Stimulated activated CD8-positive, alpha-beta memory T cell treated with anti-CD3 and anti-CD28 coated beads, Interleukin-4, amount 100 ng/mL, for 48 hours (primary cell): ENCODE results near the gene NAT9.

Experiments used
- DNase-seq: peaks from one replicate; pipeline ENCODE4 v3.0.0-alpha.2; 2020

NAT9 gene, protein sequence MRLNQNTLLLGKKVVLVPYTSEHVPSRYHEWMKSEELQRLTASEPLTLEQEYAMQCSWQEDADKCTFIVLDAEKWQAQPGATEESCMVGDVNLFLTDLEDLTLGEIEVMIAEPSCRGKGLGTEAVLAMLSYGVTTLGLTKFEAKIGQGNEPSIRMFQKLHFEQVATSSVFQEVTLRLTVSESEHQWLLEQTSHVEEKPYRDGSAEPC

DNA sequence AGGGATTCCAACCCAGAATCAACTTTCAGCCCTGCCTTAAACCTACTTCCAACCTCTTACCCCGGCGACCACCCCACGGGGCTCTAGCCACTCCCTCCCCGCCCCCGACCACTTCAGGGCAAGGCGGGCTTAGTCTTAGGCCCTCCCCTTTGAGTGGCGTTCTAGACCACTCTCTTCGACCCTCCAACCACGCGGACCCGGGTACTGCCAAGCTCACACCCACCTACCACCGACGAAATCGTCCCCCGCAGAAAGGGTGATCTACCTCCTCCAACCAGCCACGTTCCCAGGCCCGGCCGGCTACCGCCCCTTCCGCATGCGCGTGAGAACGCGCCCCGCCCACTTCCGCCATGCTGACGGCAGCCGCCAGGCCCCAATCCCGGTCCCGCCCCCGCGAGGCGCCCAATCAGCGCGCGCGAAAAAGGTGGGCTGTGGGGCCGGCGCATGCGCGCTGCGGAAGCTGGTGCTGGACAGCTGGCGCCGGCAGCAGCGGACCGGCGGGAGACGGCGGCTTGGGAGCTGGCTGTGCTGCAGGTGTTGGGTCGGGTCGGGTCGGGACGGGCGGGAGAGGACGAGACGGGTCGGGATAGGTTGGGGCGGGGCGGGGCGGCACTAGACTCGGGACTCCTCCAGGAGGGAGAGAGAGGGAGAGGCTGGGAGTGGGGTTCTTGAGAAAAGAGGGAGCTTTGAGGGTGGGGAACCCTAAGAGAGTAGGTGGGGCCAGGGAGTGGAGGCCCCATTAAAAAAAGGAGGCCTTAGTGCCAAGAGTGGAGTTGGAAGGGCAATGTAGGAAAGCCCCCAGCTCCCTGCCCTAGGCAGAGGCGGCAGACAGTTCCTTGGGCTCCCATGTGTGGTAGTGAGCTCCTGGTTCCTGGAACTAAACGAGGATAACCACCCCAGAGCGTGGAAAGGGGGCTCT, at the start of gene NAT9:
TSS of gene NAT9 (minus strand) at position 302 of the 919 bp plus-strand sequence. CDS start 647 bp downstream, outside the sequence.
- DNase-seq = peak; percentile 100

DNA sequence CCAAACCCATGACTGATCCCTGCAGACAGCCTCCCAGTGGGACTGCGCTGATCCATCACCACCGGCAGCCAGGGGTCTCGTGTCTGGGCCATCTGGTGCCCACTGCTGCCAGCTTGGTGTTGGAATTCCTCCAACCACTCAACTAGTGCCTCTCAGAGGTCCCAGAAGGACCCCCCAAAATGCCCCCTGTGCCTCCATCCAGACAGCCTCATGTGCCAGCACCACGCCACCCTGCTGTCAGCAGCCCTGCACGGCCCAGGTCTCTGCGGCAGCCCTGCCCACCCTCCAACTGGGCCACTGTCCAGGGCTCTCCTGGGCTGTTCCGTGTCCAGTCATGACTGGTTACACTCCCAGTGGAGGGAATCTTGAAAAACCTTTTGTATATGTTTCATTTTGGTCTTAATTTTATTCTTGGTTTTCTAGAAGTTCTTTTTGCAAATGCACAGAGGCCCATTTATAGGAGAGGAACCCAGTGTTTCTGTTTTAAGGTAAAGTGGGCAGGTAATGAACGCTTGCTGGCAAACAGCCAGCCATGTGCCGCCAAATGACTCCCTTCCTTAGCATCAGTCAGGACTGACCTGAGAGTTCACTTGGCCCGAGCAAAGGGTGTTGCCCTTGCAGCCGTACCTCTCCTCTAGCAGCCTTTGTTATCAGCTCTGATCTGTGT, 48.9 kb upstream of the NAT9 start:
- no peak for DNase-seq

DNA sequence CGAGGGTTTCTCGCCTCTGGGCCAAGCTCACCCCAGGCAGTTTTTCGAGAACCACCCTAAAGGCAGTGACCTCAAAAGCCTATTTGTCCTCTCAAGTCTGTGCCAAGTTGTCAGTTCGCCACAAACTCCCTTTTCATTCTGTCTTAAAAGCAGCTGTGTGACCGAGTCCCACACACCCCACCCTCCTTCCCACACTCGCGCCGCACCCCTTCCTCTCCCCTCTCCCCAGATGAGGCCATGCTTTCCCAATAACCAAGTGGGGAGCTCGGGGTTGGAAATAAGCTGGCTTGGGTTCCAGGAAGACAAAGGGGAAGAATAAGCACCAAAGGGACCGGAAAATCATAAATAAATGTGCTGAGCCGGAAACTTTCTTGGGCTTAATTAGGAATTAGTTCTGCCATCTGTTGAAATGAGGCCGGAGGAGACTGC, 46.8 kb upstream of the NAT9 start:
- DNase-seq = no peak

DNA sequence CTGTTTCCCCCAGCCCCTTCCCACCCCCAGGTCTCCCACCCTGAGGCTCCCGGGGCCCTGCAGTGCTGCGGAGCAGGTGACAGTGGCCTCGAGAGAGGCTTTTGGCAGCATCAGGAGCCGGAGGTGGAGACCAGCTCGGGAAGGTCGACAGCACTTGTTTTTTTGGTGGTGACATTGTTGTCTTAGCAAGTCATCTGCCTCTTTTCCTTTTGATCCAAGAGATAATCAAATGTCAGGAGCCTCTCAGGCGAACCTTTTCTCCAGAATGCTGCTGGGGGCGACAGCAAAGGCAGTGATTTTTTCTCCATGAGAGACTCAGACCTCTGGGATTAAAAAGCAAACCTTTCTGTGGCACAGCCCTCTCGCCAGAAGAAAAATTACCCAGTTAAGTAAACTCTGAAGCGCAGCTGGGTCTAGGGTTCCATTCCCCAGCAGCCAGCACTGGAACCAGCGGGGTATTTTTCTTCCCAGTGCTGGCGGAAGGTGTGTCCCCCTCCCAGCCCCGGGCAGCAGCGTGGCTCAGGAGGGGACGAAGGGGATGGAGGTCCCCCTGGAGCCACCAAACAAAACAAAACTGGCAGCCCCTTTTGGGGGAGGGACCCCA, 46.3 kb upstream of the NAT9 start:
- no peak for DNase-seq

DNA sequence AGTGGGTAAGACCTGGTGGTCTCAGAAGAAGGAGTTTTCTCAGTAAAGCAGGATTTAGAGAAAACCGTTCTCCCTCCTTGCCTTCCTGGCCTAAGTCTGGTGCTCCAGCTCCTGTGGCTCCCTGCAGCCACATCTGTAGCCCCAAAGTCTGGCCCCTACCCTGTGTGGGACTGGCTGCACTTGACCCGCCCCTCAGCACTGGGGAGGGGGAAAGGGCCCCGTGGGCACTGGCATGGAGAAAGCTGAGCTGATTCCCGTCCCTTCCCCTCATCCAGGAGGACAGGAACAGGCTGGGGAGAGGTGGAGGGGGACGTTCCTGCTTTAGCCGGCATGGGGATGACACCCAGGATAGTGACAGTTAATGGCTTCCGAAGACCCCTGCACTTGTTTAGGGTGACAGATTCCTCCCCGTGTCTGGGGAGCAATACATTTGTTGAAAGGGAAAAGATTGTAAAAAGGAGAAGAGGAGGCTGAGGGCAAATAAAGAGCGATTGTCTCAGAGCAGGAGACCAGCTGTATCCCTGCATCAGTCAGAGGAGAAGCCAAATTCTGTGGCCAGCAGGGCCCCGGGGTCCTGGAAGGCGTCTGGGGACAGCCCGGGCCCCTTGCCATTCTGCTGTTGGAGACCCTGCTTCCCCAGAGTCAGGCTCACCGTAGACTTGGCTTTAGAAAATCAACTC, 45.6 kb upstream of the NAT9 start:
- no peak for DNase-seq

DNA sequence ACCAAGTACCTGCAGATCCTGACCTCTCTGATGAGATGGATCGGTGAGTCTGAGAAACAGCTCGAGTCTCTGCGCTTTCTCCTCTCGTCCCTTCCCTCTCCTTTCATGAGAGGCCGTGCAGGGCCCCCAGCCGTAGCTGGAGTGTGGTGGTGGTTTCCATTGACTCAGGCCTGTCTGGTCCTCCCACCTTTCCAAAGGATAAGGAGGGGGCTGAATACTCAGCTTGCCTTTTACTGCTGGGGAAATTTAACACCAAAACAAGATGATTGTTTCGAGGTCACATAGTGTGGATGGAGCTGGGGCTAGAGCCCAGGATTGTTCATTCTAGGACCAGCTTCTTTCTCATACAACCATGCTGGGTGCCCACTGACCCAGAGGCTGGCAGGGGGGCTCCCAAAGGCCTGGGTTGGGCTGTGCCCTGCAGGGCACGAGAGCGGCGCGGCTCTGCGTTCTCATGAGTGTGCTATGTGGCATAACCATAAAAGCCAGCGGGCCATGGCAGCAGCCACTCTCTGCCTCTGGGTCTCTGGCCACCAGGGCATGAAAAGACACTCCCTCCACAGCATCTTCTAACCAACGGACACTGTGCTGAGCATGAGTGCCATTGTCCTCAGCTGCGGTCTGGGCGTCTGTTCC, 43.8 kb upstream of the NAT9 start:
- DNase-seq = no peak

DNA sequence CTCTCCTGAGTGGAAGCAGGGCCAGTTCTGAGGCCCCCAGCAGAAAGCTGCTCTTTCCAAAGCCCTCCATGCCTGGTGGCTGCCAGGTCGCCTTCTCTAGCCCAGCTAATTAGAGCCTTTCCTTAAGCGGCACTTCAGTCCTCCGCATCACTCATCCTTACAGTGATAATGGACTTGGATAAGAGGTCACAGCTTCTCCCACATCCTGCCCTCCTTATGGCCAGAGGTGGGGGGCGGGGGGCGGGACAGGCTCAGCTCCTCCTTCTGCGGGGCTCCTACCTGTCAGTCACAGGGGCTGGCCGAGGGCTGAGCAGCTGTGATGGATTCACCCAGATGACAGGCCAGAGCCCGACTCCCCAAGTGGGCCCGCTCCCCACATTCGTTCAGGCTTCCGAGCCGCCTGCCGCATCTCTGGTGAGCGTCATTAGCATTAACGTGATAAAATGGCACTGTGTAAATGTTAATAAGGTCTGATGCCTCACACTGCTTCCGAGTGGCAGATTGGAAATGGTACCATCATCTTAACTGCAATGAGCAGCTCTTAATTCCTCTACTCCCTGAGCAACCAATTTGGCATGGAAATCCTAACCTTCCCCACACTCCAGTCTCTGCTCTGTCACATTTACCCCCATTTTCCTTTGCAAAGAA, 42.3 kb upstream of the NAT9 start:
- DNase-seq = no peak

DNA sequence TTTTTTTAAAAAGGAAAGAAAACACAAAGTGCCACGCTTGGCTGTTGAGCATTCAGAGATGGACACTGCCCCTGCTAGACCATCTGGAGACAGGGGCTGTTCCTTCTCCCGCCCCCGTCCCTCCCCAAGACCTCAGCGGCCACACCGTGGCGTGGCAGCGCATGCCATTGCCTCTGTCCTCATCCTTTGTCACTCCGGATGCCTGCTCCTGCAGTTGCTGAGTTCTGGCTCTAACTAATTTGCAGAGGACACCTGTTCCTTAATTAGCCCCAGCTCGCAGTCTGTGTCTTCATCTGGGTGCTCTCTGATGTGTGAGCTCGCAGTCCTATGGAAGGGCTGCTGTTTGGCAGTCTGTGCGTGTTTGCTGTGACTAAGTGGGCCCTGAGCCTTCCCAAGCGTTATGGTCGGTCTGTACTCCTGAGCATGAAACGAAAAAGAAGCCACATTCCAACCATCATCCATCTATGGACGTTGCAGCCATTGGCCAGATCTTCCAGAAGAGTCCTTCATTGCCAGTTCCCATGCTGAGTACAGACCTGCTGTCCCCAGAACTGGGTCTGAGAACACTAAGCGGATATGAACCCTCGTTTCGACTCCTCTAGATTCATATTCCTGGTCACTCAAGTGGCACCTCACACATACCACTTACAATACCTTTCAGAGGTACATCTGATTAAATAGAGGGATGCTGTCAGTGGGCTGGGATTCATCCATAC, 40.9 kb upstream of the NAT9 start:
- DNase-seq = no peak

DNA sequence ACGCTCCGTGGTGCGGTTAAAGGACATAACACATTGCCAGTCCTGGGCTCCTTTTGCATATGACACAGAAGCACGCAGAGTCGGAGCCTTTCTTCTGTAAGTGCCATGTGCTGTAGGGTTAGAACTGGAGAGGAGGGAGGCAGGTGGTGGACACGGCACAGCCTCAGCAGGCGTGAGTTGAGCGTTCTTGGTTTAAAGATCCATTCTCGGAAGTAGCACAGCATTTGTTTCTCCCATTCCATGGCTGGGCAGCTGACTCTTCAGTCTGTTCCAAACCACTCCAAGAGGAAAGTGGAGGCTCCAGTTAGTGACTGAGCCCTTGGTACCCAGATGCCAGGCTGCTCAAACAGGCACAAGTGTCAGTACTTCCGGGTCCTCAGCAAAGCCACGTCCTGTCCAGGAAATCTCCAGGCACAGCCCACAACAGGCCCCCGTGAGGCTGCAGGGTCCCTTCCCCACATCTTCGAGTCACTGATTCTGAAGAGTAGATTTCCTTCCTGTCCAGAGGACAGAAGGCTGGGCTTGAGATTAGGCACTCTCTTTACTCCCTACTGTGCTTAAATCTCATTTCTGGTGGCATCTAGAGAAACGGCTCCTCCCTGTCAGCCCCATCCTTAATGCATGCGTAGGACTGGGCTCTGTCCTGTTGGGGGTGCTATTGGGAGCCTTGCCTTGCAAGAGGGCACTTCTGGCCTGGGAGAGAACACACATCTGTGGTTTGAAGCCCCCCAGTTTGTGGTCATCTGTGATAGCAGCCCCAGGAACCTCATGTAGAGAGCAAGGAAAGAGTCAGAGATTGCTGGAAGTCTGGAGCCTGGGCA, 39.6 kb upstream of the NAT9 start:
- no peak for DNase-seq

DNA sequence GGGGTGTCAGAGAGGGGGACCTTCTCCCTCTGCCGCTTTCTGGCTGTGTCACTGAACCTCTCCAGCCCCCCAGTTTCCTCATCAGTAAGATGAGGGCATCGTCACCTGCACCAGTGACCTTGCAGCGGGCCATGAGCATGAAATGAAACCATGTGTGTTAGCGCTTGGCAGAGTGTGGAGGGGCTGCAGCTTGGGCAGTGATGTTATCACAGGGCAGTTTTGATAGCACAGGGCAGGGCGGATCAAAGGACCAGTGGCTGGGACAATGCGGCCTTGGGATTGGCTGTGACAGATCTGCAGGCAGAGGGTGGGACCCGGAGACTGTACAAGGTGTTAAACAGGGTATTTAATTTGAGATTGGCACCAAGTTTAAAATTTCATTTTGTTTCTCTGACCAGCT, 38.9 kb upstream of the NAT9 start:
- no peak for DNase-seq

DNA sequence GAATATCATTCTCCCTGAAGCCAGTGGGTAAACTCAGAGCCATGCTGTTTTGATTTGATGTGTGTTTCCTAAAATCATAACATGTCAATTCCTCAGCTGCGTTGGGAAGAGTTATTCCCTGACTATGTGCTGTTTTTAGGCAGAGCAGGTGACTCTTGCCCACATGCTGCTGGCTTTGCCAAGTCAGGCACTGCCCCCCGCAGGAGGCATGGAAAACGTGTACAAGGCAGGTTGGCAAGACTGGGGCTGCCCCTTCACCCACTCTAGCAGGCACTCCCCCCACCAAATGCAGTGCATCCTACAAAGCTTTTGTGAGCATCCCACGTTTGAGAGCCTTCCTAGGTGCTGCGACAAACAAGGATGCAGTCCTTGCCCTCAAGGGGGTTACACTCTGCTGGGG, 38.3 kb upstream of the NAT9 start:
- DNase-seq = no peak

DNA sequence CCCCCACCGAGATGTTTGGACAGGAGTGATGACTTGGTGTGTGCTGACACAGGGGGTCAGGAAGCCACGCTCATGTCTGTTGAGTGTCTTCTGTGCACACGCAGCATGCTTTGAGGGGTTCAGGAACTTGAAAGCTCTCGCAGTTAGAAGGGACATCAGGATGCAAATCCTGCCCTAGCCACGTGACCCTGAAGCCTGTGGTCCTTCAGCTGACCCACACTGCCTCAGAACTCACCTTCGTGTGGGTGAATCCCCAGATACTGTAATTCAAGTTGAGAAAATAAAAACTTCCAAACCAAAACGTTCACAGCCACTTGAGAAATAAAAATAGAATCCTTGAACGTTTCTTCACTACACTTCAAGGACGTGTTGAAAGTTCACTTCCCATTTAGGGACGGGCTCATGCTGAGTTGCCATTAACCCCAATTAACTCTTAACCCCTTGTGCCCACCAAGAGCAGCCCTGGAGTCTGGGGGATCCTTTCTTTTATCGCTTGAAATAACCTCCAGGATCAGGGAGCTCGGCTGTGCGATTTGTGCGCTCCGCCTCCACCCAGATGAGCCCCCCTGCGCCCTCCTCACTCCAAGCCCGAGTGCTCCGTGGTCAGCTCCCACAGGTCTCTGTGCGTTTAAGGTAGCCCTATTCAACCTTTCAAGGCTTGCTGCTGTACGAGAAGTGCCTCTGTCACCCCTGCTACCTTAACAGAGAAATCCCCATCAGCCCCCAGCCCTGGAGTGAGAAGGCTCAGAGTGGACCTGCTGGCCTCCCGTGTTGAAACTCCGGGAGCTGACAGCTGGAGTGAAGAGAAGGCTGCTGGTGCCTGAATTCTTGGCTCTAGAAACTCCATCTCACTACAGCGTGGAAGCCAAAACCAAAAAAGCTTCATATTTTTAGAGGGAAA, 36.2 kb upstream of the NAT9 start:
- DNase-seq = no peak

DNA sequence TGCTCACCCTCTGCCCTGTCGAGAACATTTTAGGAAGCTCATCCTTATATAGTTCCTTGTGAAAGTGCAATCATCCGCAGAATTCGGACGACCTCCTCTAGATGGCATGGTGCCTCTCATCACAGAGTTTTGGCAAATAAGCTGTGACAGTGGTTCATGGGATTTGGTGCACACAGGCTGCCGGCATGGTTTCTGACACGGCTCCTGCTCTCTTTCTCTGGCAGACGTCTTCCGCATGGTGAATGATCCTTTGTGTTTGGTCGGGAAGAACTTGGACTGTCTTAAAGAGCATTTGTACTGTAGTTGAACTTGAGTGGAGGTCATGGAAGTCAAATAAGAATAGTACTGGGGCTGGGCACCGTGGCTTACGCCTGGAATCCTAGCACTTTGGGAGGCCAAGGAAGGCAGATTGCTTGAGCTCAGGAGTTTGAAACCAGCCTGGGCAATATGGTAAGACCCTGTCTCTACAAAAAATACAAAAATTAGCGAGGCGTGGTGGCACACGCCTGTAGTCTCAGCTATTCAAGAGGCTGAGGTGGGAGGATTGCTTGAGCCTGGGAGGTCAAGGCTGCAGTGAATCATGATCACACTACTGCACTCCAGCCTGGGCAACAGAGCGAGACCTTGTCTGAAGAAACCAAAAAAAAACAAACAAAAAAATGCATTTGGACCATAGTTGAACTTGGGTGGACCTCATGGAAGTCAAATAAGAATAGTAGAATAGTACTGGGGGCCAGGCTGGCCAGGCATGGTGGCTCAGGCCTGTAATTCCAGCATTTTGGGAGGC, 34.7 kb upstream of the NAT9 start:
- no peak for DNase-seq

DNA sequence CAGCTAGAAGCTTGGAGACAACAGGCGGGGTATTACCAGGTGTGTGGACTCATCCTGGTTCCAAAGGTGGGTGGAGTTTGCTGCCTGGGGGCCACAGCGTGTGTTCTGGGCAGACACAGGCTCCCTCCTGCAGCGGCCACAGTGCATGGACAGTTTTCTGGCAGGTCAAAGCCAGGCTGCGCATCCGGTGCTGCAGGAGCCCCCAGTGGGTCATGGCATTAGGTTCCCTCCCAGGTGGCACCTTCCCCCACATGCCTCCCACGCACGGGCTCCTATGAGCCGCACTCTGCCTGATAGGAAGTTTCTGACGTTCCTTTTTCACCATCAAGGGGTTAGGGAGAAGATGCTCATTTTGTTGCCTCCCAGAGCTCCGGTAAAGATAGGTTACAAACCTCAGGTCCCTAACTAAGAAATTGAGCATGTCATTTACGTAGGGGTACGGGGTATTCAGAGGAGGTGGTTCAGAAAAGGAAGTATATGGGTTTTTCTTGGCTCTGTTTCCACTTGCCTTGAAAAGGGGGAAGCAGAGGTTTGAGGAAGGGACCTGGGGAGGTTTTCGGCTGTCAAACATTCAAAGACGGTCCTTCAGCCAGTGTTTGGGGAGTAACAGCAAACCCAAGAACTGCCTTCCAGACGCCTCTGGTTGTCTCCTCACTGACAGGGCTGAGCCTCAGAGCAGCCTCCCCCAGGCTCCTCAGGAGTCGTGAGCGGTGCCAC, 32.7 kb upstream of the NAT9 start:
- no peak for DNase-seq

DNA sequence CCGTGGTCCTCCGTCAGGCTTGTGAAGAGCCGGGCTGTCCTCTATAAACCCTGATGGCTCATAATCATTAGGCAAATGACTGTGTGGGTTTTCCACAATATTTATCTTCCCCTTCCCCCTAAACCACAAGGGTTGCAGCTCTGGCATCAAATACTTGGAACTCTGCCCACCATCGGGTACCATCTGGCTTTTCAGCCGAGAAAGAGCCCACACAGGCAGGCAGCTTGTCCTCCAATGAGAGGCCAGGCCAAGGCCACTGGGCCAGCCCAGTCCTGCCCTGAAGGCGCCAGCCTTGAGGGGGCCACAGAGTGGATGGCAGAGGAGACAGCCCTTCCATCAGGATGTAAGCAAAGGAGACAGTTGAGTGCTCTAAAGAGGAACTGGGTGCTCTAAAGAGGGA, 31.8 kb upstream of the NAT9 start:
- no peak for DNase-seq

DNA sequence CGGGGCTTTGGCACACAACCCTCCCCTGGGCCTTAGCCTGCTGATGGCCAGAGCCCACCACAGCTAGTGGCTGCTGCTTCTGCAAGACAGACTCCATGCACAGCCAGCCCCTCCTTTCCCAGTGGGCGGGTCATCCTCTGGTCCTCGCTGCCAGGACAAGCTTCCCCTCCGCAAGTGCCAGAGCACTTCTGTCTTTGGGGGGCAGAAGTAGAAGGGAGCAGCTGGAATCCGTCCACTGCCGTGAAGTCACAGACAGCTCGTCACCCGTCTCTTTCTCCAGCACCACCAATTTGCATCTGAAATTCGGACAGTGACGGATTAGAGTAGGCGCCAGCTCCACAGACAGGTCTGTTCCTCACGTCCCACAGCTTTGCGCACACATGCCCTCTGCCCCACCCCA, 31.3 kb upstream of the NAT9 start:
- no peak for DNase-seq

DNA sequence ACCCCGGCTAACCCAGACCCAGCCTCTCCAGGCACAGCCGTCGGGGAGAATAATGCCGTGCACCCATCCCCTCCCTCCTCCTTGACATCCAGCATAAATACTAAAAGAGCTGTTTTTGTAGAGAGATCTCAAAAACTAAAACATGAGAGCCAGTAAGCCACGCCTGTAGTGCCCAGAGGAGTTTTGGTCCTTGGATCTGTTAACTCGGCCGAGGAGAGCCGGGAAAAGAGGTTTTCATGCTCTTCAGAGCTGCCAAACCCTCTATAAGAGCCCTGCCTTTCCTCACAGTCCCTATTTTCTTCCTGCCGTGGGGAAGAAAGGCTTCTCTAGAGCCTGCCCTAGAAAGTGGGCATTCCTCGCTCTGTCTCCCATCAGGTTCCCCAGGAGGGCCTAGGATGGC, 30.2 kb upstream of the NAT9 start:
- no peak for DNase-seq

DNA sequence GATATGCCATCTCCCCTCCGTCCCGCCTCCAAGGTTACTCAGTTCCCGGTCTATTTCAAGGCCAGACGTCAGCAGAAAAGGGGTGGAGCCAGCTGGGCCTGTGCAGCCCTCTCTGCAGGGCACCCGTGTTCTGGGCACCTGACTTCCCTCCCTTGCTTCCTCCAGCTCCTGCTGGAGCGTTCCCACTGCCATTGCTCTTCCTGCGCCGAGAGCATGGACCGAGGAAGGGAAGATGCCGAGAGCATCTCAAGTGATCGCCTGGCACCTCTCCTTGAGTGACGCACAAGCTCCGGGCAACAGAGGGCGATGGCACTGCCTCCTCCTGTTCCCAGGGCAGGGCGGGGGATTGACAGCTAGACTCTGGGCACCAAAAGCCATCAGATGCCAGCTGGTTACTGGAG, 29.4 kb upstream of the NAT9 start:
- no peak for DNase-seq
